HCT116 (cell line): ENCODE results near the gene MON1B. TPM values are rescaled to one million over a fixed set of nuclear protein-coding genes. Genes with fewer than 3 reads are reported as not detected.

Source experiments
- ATAC-seq: fragments of 200-7000 bp; cut with Tn5 transposase; 2 replicates; pipeline ENCODE4 v1.9.1; 2020; ENCODE audit warnings: mild to moderate bottlenecking, moderate library complexity
- BruUV-seq: library from RNA; stranded (reverse); fragments of 400-500 nt; replicated peaks from 2 replicates; lab custom pipeline; 2021; lab: Mats Ljungman, UMichigan
- CTCF ChIA-PET: fragments of 300-600 bp; sonication (Branson Sonifier 250); formaldehyde crosslinking; loops from one replicate; lab custom pipeline; 2021; ENCODE audit warnings: antibody characterized with exemption; lab: Charles Lee
- POLR2A ChIA-PET: fragments of 300-600, 350-600 bp; sonication (Branson Sonifier 250); formaldehyde crosslinking; loops from one replicate; lab custom pipeline; 2021; ENCODE audit warnings: antibody characterized with exemption; lab: Charles Lee
- RAD21 ChIA-PET, 2 experiments: fragments of 300-600 bp; sonication (Branson Sonifier 250); formaldehyde crosslinking; loops; one replicate each; lab custom pipeline; 2023; ENCODE audit warnings: low total read pairs in 2 of 2; ENCODE audit not compliant: uncharacterized antibody in 2 of 2, unreplicated experiment in 2 of 2, low non-redundant PET in 1 of 2; lab: Charles Lee
- DNase-seq: peaks from one replicate; pipeline ENCODE4 v3.0.0-alpha.2; 2010; ENCODE audit warnings: low read depth, low spot score
- H2AFZ ChIP-seq: fragments of 200-600 bp; shearing (Covaris generic), sonication (generic); 2 replicates; pipeline ENCODE4 v1.6.1; 2017; ENCODE audit warnings: low read depth, mixed run types, mixed read lengths, antibody characterized with exemption, low read length; ENCODE audit not compliant: poor library complexity, severe bottlenecking
- H3K27ac ChIP-seq: 2 replicates; pipeline ENCODE4 v1.5.1; 2012; ENCODE audit warnings: low read depth, low read length
- H3K27me3 ChIP-seq: fragments of 200-600 bp; sonication (generic); 2 replicates; pipeline ENCODE4 v1.6.1; 2016; ENCODE audit warnings: mixed run types, low read length, mixed read lengths; ENCODE audit not compliant: insufficient read depth
- H3K36me3 ChIP-seq, 2 experiments: fragments of 200-500 bp in 1 of 2; fragments of 200-600 bp in 1 of 2; sonication (Bioruptor generic) in 1 of 2; sonication (generic) in 1 of 2; 2 replicates each; pipeline versions ENCODE4 v1.5.1 to v1.6.1; 2014 to 2016; ENCODE audit warnings: low read length in 2 of 2, inconsistent platforms in 1 of 2, mixed read lengths in 1 of 2, mixed run types in 1 of 2; ENCODE audit not compliant: insufficient read depth in 2 of 2, control insufficient read depth in 1 of 2
- H3K4me1 ChIP-seq, 2 experiments: fragments of 200-600 bp in 1 of 2; sonication (generic) in 1 of 2; 2 replicates each; pipeline versions ENCODE4 v1.5.1 to v1.6.1; 2012 to 2017; ENCODE audit warnings: low read length in 2 of 2, inconsistent platforms in 1 of 2, mild to moderate bottlenecking in 1 of 2, mixed read lengths in 1 of 2, mixed run types in 1 of 2, moderate library complexity in 1 of 2; ENCODE audit not compliant: insufficient read depth in 2 of 2, control insufficient read depth in 1 of 2
- H3K4me2 ChIP-seq: fragments of 200-600 bp; sonication (generic); 2 replicates; pipeline ENCODE4 v1.6.1; 2017; ENCODE audit warnings: mixed run types, low read length, mixed read lengths
- H3K4me3 ChIP-seq, 2 experiments: fragments of 200-600 bp in 1 of 2; sonication (generic) in 1 of 2; replicated peaks in 1 of 2; 2 replicates each; pipeline ENCODE4 v1.5.1; 2011 to 2016; ENCODE audit warnings: low read length in 2 of 2, control low read depth in 1 of 2, low read depth in 1 of 2, mild to moderate bottlenecking in 1 of 2, mixed read lengths in 1 of 2, mixed run types in 1 of 2
- H3K79me2 ChIP-seq: fragments of 200-600 bp; sonication (generic); 2 replicates; pipeline ENCODE4 v1.6.1; 2017; ENCODE audit warnings: mild to moderate bottlenecking, mixed run types, low read length, moderate library complexity, mixed read lengths; ENCODE audit not compliant: insufficient read depth
- H3K9ac ChIP-seq: fragments of 200-600 bp; sonication (generic); 2 replicates; pipeline ENCODE4 v1.6.1; 2016; ENCODE audit warnings: low read length, mixed read lengths
- H3K9me2 ChIP-seq: fragments of 200-600 bp; sonication (generic), shearing (Covaris generic); 2 replicates; pipeline ENCODE4 v1.6.1; 2017; ENCODE audit warnings: mixed run types, mild to moderate bottlenecking, moderate library complexity; ENCODE audit not compliant: insufficient read depth
- H3K9me3 ChIP-seq, 2 experiments: fragments of 200-500 bp in 1 of 2; fragments of 200-600 bp in 1 of 2; sonication (Bioruptor generic) in 1 of 2; sonication (generic) in 1 of 2; 2 replicates each; pipeline ENCODE4 v1.6.1; 2014 to 2017; ENCODE audit warnings: low read length in 2 of 2, mixed read lengths in 2 of 2, inconsistent platforms in 1 of 2, low read depth in 1 of 2, mild to moderate bottlenecking in 1 of 2, mixed run types in 1 of 2, moderate library complexity in 1 of 2; ENCODE audit not compliant: control insufficient read depth in 1 of 2, insufficient read depth in 1 of 2
- H4K20me1 ChIP-seq: fragments of 200-600 bp; sonication (generic), shearing (Covaris generic); 2 replicates; pipeline ENCODE4 v1.6.1; 2017; ENCODE audit warnings: mixed run types, mild to moderate bottlenecking, moderate library complexity; ENCODE audit not compliant: insufficient read depth
- CEBPB ChIP-seq: IDR thresholded peaks from 2 replicates; pipeline ENCODE4 v1.6.1; 2012; ENCODE audit warnings: low read depth
- EGR1 ChIP-seq: IDR thresholded peaks from 2 replicates; pipeline ENCODE4 v1.6.1; 2012; ENCODE audit warnings: low read depth
- ELF1 ChIP-seq: IDR thresholded peaks from 2 replicates; pipeline ENCODE4 v1.6.1; 2012; ENCODE audit warnings: low read depth, borderline replicate concordance
- EZH2phosphoT487 ChIP-seq: fragments of 200-600 bp; IDR thresholded peaks from 2 replicates; pipeline ENCODE4 v1.6.1; 2018; ENCODE audit warnings: antibody characterized with exemption, borderline replicate concordance
- FOSL1 ChIP-seq: IDR thresholded peaks from 2 replicates; pipeline ENCODE4 v1.6.1; 2012; ENCODE audit warnings: low read depth
- POLR2AphosphoS5 ChIP-seq: IDR thresholded peaks from 2 replicates; pipeline ENCODE4 v1.6.1; 2011; ENCODE audit warnings: mild to moderate bottlenecking, low read depth, low read length, moderate library complexity
- RAD21 ChIP-seq: IDR thresholded peaks from 2 replicates; pipeline ENCODE4 v1.6.1; 2012; ENCODE audit warnings: low read depth, mild to moderate bottlenecking
- SIN3A ChIP-seq: IDR thresholded peaks from 2 replicates; pipeline ENCODE4 v1.6.1; 2012; ENCODE audit warnings: low read depth
- YY1 ChIP-seq: IDR thresholded peaks from 2 replicates; pipeline ENCODE4 v1.6.1; 2011; ENCODE audit warnings: low read length, low read depth, moderate library complexity, mild to moderate bottlenecking; ENCODE audit not compliant: insufficient replicate concordance; ENCODE audit errors: extremely low read depth
- ZNF274 ChIP-seq: fragments of 200-500 bp; sonication (Bioruptor generic); IDR thresholded peaks from 2 replicates; pipeline ENCODE4 v1.6.1; 2014; ENCODE audit warnings: mild to moderate bottlenecking, low read depth, low read length, inconsistent platforms
- intact Hi-C: fragments of 100-400 bp; cut with micrococcal nuclease; formaldehyde crosslinking; loops from 2 replicates; pipeline ENCODE4 v1.10.0; 2022
- total RNA-seq: library from RNA; stranded (reverse); gene quantifications from one replicate; pipeline ENCODE4 v1.2.1, GENCODE V29; 2021; ENCODE audit not compliant: unreplicated experiment
- TF ChIP-seq, protein P1 (sequence below): IDR thresholded peaks from 2 replicates; pipeline ENCODE4 v1.6.1; 2012
- TF ChIP-seq, protein P2 (sequence below), 3 experiments: fragments of 200-600 bp in 1 of 3; sonication (generic) in 1 of 3; IDR thresholded peaks in 2 of 3; conservative IDR thresholded peaks in 1 of 3; 2 replicates each; pipeline ENCODE4 v1.5.1; 2012 to 2017; ENCODE audit warnings: low read depth in 2 of 3, low read length in 2 of 3, antibody characterized with exemption in 1 of 3, borderline replicate concordance in 1 of 3, control low read depth in 1 of 3, mild to moderate bottlenecking in 1 of 3, mixed read lengths in 1 of 3, mixed run types in 1 of 3, moderate library complexity in 1 of 3; ENCODE audit not compliant: insufficient read depth in 1 of 3
- TF ChIP-seq, protein P3 (sequence below): IDR thresholded peaks from 2 replicates; pipeline ENCODE4 v1.6.1; 2011; ENCODE audit warnings: mild to moderate bottlenecking, low read length, moderate library complexity; ENCODE audit not compliant: insufficient replicate concordance; ENCODE audit errors: extremely low read depth
- TF ChIP-seq, protein P4 (sequence below): IDR thresholded peaks from 2 replicates; pipeline ENCODE4 v1.6.1; 2012; ENCODE audit warnings: low read depth

MON1B gene
- total RNA-seq, 1 experiment from 2014 or later, result 34.7 TPM

DNA sequence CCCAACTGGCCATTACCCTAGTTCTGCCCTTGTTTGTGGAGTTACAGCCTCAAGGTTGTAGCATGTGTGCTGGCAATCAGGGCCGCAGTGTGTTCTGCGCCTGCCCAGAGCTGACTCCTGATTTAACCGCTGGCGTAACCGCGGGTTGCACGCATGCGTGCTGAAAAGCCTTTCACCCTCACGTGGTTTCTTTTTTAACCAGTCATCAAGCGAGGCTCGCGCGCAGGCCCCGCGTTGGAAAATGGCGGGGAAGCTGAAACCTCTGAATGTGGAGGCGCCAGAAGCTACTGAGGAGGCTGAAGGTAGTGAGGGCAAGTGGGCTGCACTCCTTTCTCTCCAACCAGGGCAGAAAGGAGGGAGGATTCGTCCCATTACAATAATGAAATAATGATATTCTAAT, 8.2 kb downstream of the MON1B start, which contains the start of gene SYCE1L:
Gene SYCE1L, plus strand, starts transcription at position 198 of the 400 bp plus-strand sequence. Its CDS starts 44 bp downstream, at position 242.
- intact Hi-C loops, result no loop called here
- CTCF ChIA-PET, result no interaction called here
- no TSS peak for BruUV-seq

More for the DNA sequence above, 8.2 kb downstream of the MON1B start, which contains the start of gene SYCE1L:
- ChIA-PET RAD21 (no interaction called here), POLR2A (no interaction called here)
- H3K9me3 ChIP-seq, result no peaks in the 10 kb centered on the region
- no peak for DNase-seq
- TF ChIP-seq SIN3A, result no peak
- no peak for TF ChIP-seq EZH2phosphoT487
- no peak for TF ChIP-seq RAD21
- TF ChIP-seq POLR2AphosphoS5, result no peak
- no peak for TF ChIP-seq YY1
- TF ChIP-seq, protein P1, sequence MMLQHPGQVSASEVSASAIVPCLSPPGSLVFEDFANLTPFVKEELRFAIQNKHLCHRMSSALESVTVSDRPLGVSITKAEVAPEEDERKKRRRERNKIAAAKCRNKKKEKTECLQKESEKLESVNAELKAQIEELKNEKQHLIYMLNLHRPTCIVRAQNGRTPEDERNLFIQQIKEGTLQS, result no peak
- no peak for TF ChIP-seq ZNF274
- no peak for TF ChIP-seq FOSL1
- TF ChIP-seq ELF1, result no peak
- no peak for TF ChIP-seq CEBPB
- TF ChIP-seq, protein P2, sequence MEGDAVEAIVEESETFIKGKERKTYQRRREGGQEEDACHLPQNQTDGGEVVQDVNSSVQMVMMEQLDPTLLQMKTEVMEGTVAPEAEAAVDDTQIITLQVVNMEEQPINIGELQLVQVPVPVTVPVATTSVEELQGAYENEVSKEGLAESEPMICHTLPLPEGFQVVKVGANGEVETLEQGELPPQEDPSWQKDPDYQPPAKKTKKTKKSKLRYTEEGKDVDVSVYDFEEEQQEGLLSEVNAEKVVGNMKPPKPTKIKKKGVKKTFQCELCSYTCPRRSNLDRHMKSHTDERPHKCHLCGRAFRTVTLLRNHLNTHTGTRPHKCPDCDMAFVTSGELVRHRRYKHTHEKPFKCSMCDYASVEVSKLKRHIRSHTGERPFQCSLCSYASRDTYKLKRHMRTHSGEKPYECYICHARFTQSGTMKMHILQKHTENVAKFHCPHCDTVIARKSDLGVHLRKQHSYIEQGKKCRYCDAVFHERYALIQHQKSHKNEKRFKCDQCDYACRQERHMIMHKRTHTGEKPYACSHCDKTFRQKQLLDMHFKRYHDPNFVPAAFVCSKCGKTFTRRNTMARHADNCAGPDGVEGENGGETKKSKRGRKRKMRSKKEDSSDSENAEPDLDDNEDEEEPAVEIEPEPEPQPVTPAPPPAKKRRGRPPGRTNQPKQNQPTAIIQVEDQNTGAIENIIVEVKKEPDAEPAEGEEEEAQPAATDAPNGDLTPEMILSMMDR (IDR thresholded peaks at IDR 0.05 in 2 of 3, conservative IDR thresholded peaks at IDR 0.05 in 1 of 3; ENCODE audit: borderline replicate concordance in 1 of 3, insufficient read depth in 1 of 3, low read depth in 2 of 3, low read length in 2 of 3), result no peak
- TF ChIP-seq, protein P3, sequence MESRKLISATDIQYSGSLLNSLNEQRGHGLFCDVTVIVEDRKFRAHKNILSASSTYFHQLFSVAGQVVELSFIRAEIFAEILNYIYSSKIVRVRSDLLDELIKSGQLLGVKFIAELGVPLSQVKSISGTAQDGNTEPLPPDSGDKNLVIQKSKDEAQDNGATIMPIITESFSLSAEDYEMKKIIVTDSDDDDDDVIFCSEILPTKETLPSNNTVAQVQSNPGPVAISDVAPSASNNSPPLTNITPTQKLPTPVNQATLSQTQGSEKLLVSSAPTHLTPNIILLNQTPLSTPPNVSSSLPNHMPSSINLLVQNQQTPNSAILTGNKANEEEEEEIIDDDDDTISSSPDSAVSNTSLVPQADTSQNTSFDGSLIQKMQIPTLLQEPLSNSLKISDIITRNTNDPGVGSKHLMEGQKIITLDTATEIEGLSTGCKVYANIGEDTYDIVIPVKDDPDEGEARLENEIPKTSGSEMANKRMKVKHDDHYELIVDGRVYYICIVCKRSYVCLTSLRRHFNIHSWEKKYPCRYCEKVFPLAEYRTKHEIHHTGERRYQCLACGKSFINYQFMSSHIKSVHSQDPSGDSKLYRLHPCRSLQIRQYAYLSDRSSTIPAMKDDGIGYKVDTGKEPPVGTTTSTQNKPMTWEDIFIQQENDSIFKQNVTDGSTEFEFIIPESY, result no peak
- TF ChIP-seq EGR1, result no peak
- TF ChIP-seq, protein P4, sequence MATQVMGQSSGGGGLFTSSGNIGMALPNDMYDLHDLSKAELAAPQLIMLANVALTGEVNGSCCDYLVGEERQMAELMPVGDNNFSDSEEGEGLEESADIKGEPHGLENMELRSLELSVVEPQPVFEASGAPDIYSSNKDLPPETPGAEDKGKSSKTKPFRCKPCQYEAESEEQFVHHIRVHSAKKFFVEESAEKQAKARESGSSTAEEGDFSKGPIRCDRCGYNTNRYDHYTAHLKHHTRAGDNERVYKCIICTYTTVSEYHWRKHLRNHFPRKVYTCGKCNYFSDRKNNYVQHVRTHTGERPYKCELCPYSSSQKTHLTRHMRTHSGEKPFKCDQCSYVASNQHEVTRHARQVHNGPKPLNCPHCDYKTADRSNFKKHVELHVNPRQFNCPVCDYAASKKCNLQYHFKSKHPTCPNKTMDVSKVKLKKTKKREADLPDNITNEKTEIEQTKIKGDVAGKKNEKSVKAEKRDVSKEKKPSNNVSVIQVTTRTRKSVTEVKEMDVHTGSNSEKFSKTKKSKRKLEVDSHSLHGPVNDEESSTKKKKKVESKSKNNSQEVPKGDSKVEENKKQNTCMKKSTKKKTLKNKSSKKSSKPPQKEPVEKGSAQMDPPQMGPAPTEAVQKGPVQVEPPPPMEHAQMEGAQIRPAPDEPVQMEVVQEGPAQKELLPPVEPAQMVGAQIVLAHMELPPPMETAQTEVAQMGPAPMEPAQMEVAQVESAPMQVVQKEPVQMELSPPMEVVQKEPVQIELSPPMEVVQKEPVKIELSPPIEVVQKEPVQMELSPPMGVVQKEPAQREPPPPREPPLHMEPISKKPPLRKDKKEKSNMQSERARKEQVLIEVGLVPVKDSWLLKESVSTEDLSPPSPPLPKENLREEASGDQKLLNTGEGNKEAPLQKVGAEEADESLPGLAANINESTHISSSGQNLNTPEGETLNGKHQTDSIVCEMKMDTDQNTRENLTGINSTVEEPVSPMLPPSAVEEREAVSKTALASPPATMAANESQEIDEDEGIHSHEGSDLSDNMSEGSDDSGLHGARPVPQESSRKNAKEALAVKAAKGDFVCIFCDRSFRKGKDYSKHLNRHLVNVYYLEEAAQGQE, result no peak
- H3K4me2 ChIP-seq, result no peak within 1 kb of the TSS
- H3K9ac ChIP-seq, result no peak within 1 kb of the TSS
- no peak within 1 kb of the TSS for H3K4me3 ChIP-seq
- no peaks in the 10 kb centered on the region for H3K27me3 ChIP-seq
- ATAC-seq, result no peak
- no peaks in the 10 kb centered on the region for H3K4me1 ChIP-seq
- no peak within 1 kb of the TSS for H2AFZ ChIP-seq
- peaks cover 14 to 18% of the 10 kb centered on the region in 2 experiments; a peak in 3 of 4 replicates for H3K36me3 ChIP-seq
- H3K27ac ChIP-seq, result no peak within 1 kb of the TSS
- H4K20me1 ChIP-seq, result no peaks in the 10 kb centered on the region
- H3K9me2 ChIP-seq, result no peaks in the 10 kb centered on the region
- no peaks in the 10 kb centered on the region for H3K79me2 ChIP-seq
